NCI-H774 (cell line): Measurements from ENCODE around the gene IGF1R.

Experiments
- DNase-seq: peaks from one replicate; lab custom pipeline; 2025; lab: John Stamatoyannopoulos, UW

The IGF1R gene

DNA sequence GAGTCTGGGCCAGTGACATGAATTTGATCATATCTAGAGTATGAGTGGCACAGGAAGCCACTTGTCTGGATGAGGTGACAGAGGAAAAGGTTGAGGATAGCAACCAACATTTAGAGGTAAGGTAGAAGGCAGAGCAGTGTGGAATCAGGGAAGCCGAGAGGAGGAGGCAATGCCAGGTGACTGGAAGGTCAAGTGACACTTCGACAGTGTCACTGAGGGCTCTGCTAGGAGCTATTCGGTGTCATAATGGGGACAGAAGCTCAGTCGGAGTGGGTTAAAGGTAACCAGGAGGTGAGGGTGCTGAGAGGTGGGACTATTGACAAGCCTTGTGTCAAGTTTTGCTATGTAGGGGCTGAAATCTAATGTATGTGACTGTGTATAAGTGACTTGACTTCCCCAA lies 56.7 kb downstream of the IGF1R start:
- DNase-seq = no peak

DNA sequence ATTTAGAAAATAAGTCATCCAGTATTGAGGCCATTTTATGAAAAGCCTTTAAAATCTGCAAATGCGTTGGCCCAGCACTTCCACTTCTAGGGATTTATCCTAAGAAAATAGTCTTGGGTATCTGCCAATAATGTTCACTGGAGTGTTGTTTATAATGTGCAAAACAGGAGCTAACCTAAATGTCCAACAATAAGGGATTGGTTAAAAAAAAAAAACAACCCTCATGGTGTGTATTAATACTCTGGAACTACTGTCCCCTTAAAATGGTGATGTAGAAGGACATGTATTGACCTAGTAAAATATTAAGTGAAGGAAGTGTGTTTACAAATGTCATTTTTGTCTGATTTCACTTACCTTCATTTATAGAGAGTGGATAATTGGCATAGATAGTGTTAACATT lies 58.0 kb downstream of the IGF1R start:
- no peak for DNase-seq

DNA sequence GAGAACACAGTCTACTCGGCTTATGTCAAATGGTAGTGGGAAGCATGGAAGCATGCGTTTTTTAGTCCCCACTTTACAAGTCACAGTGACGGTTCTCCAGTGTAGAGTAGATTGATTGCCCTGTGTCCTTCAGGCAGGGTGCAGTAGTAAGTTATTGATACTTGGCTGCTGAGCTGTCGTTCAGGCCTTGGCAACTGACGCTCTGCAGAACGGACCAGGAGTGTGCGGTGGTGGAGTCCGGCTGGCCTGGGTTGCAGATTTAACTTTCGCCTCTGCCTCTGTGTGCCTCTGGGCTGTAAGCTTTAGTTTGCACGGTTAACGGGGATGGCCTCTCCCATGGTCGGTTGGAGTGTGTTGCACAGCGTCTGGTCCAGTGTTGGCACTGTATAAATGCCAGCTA lies 58.6 kb downstream of the IGF1R start:
- DNase-seq = no peak

DNA sequence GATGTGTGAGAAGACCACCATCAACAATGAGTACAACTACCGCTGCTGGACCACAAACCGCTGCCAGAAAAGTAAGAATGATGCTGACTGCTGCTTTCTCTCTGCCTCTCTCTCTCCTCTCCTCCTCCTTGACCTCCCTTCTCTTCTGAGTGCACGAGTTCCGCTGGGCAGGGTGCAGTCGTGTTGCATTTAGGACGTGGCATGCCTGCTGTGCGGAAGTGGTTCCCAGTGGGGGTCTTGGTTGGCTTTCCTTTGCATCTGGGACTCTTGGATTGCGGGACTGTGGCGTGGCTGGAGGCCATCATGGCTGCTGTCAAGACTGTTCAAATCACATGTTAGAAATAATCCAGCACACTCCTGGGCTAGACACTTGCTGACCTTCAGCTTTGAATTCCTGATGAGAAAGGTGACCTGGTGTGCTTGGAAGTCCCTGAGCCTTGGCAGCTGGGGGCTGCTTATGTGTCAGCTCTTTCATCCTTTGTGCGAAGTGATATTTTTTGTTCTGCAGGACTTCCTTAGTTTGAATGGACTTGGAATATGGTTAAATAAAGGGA lies 59.8 kb downstream of the IGF1R start:
- no peak for DNase-seq

GRCh38 chr15:98711810-98712209 lies 63.5 kb downstream of the IGF1R start:
- DNase-seq = no peak

DNA sequence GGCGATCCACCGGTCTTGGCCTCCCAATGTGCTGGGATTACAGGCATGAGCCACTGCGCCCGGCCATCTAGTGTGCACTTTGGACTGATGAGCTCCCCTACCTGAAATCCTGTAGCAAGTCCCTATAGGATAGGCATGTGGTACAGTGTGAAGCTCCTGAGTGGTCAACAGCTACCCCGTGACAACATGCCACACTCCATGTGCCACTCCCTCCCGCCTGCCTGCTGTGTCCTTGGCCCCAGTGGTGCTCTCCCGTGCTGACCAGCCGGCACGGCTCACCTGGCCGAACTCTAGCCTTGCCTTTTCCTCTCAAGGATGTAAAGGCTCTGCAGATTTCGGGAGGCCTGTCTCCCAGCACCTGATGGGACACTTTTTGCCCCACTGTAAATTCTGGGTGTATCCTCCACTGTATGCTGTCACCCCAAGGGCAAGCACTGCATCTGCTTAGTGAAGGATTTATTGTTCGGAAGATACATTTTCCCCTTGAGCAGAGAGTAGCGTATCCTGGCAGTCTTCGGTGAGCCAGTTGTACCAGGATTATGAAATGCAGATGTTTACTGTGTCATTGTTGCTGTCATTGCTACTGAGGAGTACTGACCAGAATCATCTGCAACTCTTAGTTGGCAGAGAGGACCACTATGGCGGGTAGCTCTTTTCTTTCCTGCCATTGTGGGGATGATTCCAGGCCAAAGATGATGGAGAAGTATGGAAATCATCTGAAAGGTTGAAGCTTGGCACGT lies 64.7 kb downstream of the IGF1R start:
- no peak for DNase-seq

GRCh38 chr15:98713585-98714001 lies 65.3 kb downstream of the IGF1R start:
- DNase-seq = no peak

DNA sequence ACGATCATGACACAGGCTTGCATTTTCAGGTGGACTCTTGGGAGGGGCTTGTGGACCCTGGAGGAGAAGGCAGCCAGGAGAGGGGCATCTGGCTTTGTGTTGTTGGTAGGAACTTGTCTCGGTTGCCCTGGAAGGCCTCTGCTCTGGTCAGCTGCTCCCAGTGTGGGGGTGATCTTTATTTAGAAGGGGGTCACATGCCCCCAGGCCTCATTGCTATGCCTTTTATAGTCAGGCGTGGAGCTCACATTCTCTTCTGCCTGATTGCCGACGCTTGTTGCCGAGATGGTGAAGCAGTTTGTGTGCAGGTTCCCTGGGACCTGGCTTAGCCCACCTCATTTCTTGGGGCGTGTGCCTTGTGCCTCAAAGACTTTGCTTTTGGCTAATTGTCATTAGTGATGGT lies 66.6 kb downstream of the IGF1R start:
- DNase-seq = no peak

DNA sequence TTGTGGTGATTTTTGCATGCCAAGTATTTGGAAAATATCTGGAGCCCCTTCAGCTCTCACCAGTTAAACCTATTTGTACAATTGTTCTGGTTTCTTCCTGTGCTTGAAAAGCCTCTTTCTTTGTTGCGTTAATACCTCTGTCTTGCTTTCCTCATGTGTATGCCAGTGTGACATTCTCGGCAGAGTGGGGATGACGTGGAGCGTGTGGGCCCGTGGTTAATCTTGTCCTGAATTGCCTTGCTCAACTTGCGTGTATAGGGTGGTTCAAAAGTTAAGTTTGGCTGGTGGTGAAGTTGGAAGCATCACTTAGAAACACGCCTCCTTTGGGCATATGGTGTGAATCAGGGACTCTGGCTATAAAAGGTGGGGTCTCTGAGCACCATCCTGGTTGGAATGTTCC lies 67.1 kb downstream of the IGF1R start:
- no peak for DNase-seq

DNA sequence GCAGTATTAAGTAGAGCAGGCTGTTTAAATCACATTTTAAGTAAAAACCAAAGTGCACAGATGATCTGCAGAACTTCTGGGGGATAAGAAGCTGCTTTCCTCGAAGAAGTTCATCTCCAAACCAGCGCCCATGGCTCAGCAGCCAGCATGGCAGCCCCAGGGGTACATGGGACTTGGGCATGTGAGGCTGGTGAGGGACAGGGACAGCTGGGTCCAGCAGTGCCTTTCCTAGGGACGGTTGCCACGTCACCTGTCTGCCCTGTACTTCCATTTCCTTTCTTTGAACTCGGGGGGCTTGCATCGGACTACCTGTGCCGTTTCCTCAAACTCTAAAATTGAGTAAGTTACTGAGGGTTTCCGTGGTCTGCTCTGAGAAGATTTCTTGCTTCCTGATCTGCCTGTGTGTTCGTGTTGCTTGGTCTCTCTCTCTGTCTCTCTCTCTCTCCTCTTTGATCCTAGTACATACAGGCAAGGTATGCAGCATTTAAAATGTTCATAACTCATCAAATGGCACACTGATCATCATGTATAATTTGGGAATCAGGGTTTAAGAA lies 67.6 kb downstream of the IGF1R start:
- DNase-seq = no peak

DNA sequence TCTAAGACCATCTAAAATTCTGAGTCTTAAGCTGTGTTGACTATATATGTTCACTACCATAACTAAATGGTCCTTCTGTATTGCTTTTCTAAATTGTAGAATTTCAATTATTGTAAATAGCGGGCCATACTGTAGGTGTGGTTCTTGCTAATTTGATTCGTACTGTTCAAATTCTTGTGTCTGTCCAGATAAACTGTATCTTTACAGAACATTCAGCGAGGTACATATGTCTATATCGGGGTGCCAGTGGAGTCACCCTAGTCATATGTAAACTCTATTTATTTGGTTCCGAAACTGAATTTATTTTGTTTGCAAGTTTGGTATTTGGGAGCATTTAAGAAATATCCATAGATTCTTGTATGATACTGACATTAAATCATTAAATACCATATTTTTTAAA lies 69.0 kb downstream of the IGF1R start:
- no peak for DNase-seq

DNA sequence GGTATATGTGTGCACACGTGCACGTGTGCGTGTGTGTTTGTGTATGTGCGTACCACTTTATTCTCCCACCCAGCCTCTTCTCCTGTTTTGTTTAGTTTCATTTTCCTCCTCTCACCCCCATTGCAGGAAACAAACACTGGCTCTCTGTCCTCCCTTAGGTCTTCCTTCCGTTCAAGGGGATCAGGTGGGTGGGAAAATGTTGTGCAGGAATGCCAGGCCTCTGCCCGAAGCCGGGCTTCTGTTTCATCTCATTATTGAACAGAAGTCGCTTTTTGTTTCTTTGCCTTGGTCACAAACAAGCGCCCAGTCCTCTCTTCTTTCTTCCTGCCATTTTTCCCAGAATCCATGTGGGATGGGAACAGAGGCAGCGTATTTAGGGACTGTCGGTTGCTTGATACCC lies 69.6 kb downstream of the IGF1R start:
- DNase-seq = no peak

DNA sequence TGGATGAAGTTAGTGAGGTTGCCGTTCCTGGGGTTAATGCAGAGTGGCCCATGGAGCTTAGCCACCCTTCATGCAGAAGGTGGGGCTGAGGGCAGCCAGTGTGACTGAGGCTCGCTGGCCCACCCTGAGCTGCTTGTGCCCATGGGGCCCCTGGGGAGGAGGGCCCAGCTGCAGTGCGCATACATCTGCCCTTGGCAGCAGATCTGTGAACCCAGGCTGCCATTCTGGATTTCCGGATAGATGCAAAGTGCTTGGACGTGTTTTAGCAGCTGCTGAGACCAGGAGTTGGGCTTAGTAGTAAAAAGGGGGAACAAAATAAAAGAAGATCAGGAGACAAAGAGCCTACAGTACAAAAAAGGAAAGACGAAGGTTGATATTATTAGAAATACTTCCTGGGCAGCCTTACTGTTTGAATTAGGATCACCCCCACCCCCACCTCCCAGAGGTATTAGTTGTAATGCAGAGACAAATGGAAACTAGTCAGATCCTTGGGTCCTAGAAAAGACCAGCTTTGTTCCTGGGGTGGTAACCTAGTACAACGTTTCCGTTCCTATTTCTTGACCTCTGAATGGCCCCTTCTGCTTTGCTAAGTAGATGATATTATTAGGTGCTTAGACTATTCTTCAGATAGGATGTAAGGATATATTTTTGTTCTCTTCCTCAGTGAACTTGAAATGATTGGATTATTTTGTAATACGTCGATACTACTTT lies 70.2 kb downstream of the IGF1R start:
- DNase-seq = no peak

GRCh38 chr15:98719137-98719740 lies 70.9 kb downstream of the IGF1R start:
- DNase-seq = no peak

DNA sequence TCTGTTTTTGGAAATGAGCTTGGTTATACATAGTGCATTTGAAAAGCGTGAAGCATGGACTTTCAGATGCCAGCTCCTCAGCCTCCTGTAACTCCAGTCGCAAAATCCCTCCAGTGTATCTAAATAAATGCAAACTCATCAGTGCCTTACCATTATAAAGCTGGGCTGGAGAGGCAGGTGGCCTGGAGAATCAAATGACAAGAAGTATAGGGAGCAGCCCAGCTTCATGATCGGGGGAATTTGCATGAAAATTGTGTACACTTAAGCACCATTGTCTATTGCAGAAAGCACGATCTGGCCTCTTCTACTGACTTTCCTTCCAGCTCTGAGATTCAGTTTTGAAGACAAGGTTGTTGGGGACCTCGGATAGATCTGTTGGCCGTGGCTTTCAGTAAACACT lies 71.7 kb downstream of the IGF1R start:
- DNase-seq = no peak

GRCh38 chr15:98720577-98721565 lies 72.5 kb downstream of the IGF1R start:
- no peak for DNase-seq

DNA sequence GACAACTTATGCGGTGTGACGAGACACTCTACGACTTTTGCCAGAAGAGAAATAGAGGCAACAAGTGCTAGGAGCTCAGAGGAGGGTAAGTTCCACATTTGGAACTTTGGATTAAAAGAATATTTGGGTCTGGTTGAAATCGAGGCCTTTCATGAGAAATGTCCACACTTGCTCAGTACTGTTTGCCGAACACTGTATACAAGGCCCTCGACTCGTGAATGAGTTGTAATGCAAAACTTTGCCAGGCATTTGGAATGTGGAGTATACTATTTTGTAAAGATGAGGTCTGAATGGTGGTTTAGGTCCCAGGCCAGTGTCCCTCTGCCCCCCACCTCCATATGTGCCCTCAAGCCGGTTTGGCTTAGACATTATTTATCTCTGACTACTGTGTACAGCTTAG lies 73.9 kb downstream of the IGF1R start:
- no peak for DNase-seq

DNA sequence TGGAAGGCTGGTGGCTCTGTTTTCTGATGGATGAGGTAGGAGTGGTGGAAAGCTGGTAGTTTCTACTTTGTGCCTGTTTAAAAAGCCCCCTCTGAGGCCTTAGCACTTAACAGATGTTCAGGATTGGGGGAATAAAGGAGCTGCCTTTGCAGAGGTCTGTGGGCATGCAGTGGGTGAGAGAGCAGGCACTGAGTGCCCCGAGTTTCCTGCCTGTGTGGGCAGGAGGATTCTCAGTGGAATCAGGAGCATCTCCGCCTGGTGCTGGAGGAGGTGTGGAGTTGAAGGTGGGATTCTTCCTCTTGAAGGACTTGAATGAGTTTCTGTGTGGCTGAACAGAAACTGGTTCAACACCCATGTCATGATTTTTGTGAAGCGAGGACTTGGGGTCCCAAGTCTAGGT lies 74.3 kb downstream of the IGF1R start:
- DNase-seq = no peak

- DNase-seq = no peak
Measured at GRCh38 chr15:98723195-98723594, 74.9 kb downstream of the IGF1R start.

DNA sequence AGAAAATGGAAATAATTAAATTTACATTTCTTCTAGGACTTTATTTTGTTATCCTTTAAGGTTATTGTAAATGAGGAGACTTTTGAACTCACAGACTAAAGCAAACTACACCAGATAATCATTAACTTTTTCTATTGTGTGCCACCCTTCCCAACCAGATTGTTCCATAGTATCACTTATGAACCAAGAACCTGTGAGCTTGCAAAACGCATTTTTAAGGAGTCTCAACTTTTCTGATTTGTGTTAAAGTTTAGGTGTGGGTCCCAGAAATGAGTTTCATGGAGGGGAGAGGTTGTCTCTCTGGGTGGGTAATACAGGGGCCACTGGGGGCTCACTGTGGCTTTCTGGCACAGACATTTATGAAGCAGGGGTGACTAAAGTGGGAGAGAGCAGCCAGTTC lies 75.7 kb downstream of the IGF1R start:
- DNase-seq = no peak

- no peak for DNase-seq
Measured at GRCh38 chr15:98724494-98724893, 76.2 kb downstream of the IGF1R start.

DNA sequence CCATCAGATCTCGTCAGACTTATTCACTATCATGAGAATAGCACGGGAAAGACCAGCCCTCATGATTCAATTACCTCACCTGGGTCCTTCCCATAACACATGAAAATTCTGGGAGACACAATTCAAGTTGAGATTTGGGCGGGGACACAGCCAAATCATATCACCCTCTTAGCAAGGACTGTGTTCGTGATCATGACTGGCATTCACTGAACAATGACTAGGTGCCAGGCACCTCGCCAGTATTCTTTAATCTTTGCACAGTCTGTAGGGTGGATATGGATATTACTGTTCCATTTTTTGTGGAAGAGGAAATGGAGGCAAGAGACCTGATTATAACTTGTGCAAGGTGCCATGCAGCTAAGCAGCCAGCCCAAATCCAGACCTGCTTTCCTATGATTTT lies 77.5 kb downstream of the IGF1R start:
- DNase-seq = no peak
